ENCODE data around the gene ZMIZ1. TPM values are rescaled to one million over a fixed set of nuclear protein-coding genes. Genes with fewer than 3 reads are reported as not detected.

Gene ZMIZ1
- polyA plus RNA-seq, 1 donor from 2014 or later: 26.8 TPM

GRCh38 chr10:79097021-79097872 is 28.5 kb downstream of the ZMIZ1 start:
- Histone ChIP-seq H3K27me3 (ENCODE audit: insufficient read depth, low read depth, low read length) (no peaks in the 10 kb centered on the region), H4K20me1 (ENCODE audit: insufficient read depth) (peaks cover 47% of the 10 kb centered on the region), H3K9me3 (ENCODE audit: low read length) (no peaks in the 10 kb centered on the region), H3K27ac (ENCODE audit: low read length) (no peak overlapping the region), H3K4me3 (ENCODE audit: low read length) (no peak overlapping the region), H3K36me3 (ENCODE audit: insufficient read depth, low read length) (no peaks in the 10 kb centered on the region), H3K9me2 (ENCODE audit: insufficient read depth, low read length) (no peaks in the 10 kb centered on the region), H3K79me2 (replicated peaks; ENCODE audit: insufficient read depth, low read length) (peaks cover 91% of the 10 kb centered on the region), H3K4me2 (ENCODE audit: low read length) (no peak overlapping the region), H2AFZ (ENCODE audit: low read depth, low read length) (no peak overlapping the region), H3K9ac (ENCODE audit: low read length) (no peak overlapping the region), H3F3A (ENCODE audit: insufficient read depth, low read length, poor library complexity, severe bottlenecking) (no peaks in the 10 kb centered on the region)
- TF ChIP-seq MXI1 (conservative IDR thresholded peaks at IDR 0.05; ENCODE audit: poor library complexity, severe bottlenecking): no peak
- no peak for TF ChIP-seq EZH2 (IDR thresholded peaks at IDR 0.05; ENCODE audit: borderline replicate concordance, insufficient read depth, low read length, poor library complexity, severe bottlenecking)
- no peak for TF ChIP-seq SMC3 (conservative IDR thresholded peaks at IDR 0.05; ENCODE audit: poor library complexity)
- no peak for TF ChIP-seq TAF1 (IDR thresholded peaks at IDR 0.05; ENCODE audit: low read depth)

DNA sequence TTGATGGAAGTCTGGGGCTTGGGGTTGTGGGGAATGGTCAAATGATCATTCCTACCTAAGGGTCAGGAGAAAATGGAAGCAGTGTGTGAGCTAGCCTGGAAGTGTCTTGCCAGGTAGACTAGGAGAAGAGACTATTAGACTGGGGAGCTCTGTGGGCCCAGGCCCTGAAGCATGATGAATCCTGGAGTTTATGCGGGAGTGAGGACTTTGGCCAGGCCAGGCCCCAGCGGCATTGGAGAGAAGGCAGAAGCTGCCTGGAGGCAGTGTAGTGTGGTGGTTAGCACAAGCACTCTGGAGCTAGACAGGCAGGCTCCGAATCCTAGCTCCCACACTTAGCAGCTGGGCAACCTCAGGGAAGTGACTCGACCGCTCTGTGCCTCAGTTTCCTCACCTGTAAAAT is 29.3 kb downstream of the ZMIZ1 start:
- Histone ChIP-seq H3K4me3 (ENCODE audit: low read length) (no peak overlapping the region), H3K79me2 (replicated peaks; ENCODE audit: insufficient read depth, low read length) (peaks cover 90% of the 10 kb centered on the region), H4K20me1 (ENCODE audit: insufficient read depth) (peaks cover 53% of the 10 kb centered on the region), H3K9me2 (ENCODE audit: insufficient read depth, low read length) (no peaks in the 10 kb centered on the region), H3K36me3 (ENCODE audit: insufficient read depth, low read length) (no peaks in the 10 kb centered on the region), H2AFZ (ENCODE audit: low read depth, low read length) (no peak overlapping the region), H3K9me3 (ENCODE audit: low read length) (no peaks in the 10 kb centered on the region), H3K4me2 (ENCODE audit: low read length) (no peak overlapping the region), H3K9ac (ENCODE audit: low read length) (no peak overlapping the region), H3K27me3 (ENCODE audit: insufficient read depth, low read depth, low read length) (no peaks in the 10 kb centered on the region), H3F3A (ENCODE audit: insufficient read depth, low read length, poor library complexity, severe bottlenecking) (no peaks in the 10 kb centered on the region), H3K27ac (ENCODE audit: low read length) (no peak overlapping the region)
- TF ChIP-seq TAF1 (IDR thresholded peaks at IDR 0.05; ENCODE audit: low read depth) (no peak), CTCF (IDR thresholded peaks at IDR 0.05; ENCODE audit: poor library complexity, severe bottlenecking) (no peak), REST (IDR thresholded peaks at IDR 0.05; ENCODE audit: borderline replicate concordance) (no peak), MXI1 (conservative IDR thresholded peaks at IDR 0.05; ENCODE audit: poor library complexity, severe bottlenecking) (no peak), EP300 (conservative IDR thresholded peaks at IDR 0.05; ENCODE audit: poor library complexity, severe bottlenecking) (no peak), SMC3 (conservative IDR thresholded peaks at IDR 0.05; ENCODE audit: poor library complexity) (no peak), EZH2 (IDR thresholded peaks at IDR 0.05; ENCODE audit: borderline replicate concordance, insufficient read depth, low read length, poor library complexity, severe bottlenecking) (no peak), POLR2AphosphoS5 (IDR thresholded peaks at IDR 0.05) (no peak), RAD21 (conservative IDR thresholded peaks at IDR 0.05) (no peak)
